ENCODE measurements around the gene COL1A2.

COL1A2 gene

DNA sequence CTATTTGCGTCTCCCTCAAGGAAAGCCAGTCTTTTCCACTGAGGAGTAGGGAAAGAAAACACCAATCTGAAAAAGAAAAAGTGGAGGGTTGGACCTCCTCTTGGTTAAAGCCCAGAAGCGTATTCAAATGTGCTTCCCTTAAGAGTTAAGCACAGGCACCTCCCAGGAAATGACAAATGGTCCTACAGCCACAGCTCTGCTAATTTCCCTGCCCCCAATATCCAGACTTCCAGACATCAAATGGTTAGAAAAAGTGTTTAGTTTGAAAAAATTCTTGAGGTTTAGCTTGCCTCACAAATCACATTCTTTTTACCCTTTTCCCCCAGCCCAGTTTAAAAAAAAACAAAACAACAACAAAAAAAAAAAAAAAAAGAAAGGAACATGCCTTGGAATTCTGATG lies 19.0 kb upstream of the COL1A2 start:
- TF ChIP-seq, protein P1, sequence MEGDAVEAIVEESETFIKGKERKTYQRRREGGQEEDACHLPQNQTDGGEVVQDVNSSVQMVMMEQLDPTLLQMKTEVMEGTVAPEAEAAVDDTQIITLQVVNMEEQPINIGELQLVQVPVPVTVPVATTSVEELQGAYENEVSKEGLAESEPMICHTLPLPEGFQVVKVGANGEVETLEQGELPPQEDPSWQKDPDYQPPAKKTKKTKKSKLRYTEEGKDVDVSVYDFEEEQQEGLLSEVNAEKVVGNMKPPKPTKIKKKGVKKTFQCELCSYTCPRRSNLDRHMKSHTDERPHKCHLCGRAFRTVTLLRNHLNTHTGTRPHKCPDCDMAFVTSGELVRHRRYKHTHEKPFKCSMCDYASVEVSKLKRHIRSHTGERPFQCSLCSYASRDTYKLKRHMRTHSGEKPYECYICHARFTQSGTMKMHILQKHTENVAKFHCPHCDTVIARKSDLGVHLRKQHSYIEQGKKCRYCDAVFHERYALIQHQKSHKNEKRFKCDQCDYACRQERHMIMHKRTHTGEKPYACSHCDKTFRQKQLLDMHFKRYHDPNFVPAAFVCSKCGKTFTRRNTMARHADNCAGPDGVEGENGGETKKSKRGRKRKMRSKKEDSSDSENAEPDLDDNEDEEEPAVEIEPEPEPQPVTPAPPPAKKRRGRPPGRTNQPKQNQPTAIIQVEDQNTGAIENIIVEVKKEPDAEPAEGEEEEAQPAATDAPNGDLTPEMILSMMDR (IDR thresholded peaks at IDR 0.05; ENCODE audit: low read depth, low read length) = no peak
- no peak for DNase-seq
- Histone ChIP-seq H3K4me3 (ENCODE audit: low read depth, low read length) (no peak overlapping the region), H3K27me3 (peaks cover 11% of the 10 kb centered on the region), H3K4me1 (no peaks in the 10 kb centered on the region), H3K36me3 (no peaks in the 10 kb centered on the region), H3K9me3 (no peaks in the 10 kb centered on the region)

DNA sequence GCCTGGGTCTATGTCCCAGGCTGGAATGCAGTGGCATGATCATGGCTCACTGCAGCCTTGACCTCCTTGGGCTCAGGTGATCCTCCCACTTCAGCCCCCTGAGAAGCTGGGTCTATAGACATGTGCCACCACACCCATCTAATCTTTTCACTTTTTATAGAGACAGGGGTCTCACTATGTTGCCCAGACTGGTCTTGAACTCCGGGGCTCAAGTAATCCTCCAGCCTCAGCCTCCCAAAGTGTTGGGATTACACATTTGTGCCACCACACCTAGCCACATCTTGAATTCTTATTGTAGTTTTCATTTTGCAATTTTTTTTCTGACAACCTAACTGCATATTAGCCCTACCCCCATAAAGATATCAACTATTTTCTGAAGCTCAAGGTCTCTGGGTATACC lies 18.4 kb upstream of the COL1A2 start:
- H3K27me3 ChIP-seq = peaks cover 15% of the 10 kb centered on the region
- H3K36me3 ChIP-seq = no peaks in the 10 kb centered on the region
- no peaks in the 10 kb centered on the region for H3K9me3 ChIP-seq
- TF ChIP-seq, protein P1 (IDR thresholded peaks at IDR 0.05; ENCODE audit: low read depth, low read length) = no peak
- H3K4me1 ChIP-seq = no peaks in the 10 kb centered on the region
- H3K4me3 ChIP-seq (ENCODE audit: low read depth, low read length) = no peak overlapping the region
- no peak for DNase-seq

DNA sequence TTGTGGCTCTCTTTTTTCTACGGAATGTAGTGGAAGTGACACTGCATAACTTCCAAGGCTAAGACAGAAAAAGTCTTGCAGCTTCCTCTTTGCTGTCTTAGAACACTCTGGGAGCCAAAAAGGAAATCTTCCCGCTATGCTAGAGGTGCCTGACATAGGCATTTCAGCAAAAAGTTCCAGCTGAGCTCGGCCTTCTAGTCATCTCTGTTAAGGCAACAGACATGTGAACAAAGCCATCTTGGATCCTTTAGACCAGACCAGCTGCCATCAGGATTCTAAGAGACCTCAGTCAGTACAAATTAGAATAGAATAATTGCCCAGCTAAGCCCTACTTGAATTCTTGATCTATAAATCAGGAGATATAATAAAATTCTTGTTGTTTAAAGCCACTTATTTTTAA lies 16.3 kb upstream of the COL1A2 start:
- peaks cover 15% of the 10 kb centered on the region for H3K27me3 ChIP-seq
- H3K4me3 ChIP-seq (ENCODE audit: low read depth, low read length) = no peak overlapping the region
- TF ChIP-seq, protein P1 (IDR thresholded peaks at IDR 0.05; ENCODE audit: low read depth, low read length) = no peak
- DNase-seq = no peak
- no peaks in the 10 kb centered on the region for H3K36me3 ChIP-seq
- no peaks in the 10 kb centered on the region for H3K4me1 ChIP-seq
- H3K9me3 ChIP-seq = no peaks in the 10 kb centered on the region

DNA sequence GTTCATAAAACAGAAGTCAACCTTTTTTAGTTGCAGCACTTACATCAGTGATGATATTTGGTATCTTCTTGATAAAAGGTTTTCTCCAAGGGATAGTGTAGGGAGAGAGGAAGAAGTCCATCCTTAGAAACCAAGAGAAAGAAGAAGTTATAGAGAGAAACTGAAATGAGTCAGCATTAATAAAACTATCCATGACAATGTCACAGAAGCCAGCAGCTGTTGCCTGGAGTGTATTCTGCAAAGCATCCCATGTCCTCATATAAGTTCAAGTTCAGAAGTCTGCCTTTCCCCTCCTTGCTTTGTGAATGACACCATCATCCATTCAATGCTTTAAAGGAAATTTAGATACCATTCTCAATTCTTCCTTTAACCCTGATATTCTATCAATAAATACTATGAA lies 14.4 kb upstream of the COL1A2 start:
- no peaks in the 10 kb centered on the region for H3K4me1 ChIP-seq
- H3K36me3 ChIP-seq = no peaks in the 10 kb centered on the region
- TF ChIP-seq, protein P1 (IDR thresholded peaks at IDR 0.05; ENCODE audit: low read depth, low read length) = no peak
- no peak for DNase-seq
- no peaks in the 10 kb centered on the region for H3K9me3 ChIP-seq
- H3K27me3 ChIP-seq = peaks cover 15% of the 10 kb centered on the region
- no peak overlapping the region for H3K4me3 ChIP-seq (ENCODE audit: low read depth, low read length)

DNA sequence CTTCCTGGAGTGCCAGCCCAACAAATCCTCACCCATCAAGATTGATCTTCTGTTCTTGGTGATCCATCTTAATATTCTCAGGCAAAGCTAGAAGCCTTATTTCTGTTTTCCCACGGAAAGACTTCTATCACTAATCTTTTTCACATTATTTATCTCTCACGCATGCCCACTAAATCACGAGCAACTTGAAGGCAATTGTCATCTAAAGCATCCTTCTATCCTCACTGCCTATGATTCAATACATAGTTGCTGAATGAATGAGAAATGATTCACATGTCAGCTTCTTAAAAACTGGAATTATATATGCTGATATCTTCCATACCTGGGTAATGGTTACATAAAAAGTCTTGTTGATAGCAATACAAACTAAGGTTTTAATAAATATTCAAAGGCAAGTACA lies 12.6 kb upstream of the COL1A2 start:
- Histone ChIP-seq H3K4me1 (no peaks in the 10 kb centered on the region), H3K36me3 (no peaks in the 10 kb centered on the region), H3K27me3 (peaks cover 15% of the 10 kb centered on the region), H3K4me3 (ENCODE audit: low read depth, low read length) (no peak overlapping the region), H3K9me3 (no peaks in the 10 kb centered on the region)
- no peak for DNase-seq
- TF ChIP-seq, protein P1 (IDR thresholded peaks at IDR 0.05; ENCODE audit: low read depth, low read length) = no peak

DNA sequence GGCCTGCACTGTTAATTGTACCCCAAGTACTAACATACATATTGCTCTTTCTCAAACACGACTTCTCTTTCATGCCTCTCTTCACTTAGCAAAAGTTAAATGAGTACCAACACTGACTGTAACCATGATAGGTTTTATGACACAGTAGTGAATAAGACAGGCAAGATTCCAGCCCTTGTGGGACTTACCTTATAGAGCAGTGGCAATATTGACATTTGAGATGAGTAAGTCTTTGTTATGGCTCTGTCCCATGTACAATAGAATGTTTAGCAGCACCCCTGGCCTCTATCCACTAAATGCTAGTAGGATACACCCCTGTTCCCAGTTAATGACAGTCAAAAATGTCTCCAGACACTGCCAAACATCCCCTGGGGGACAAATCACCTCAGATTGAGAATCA lies 11.9 kb upstream of the COL1A2 start:
- TF ChIP-seq, protein P1 (IDR thresholded peaks at IDR 0.05; ENCODE audit: low read depth, low read length) = no peak
- DNase-seq = no peak
- Histone ChIP-seq H3K4me3 (ENCODE audit: low read depth, low read length) (no peak overlapping the region), H3K9me3 (no peaks in the 10 kb centered on the region), H3K36me3 (no peaks in the 10 kb centered on the region), H3K4me1 (no peaks in the 10 kb centered on the region), H3K27me3 (peaks cover 15% of the 10 kb centered on the region)

All from BE2C (cell line).